ENCODE measurements around the gene SUN3.

The SUN3 gene

DNA sequence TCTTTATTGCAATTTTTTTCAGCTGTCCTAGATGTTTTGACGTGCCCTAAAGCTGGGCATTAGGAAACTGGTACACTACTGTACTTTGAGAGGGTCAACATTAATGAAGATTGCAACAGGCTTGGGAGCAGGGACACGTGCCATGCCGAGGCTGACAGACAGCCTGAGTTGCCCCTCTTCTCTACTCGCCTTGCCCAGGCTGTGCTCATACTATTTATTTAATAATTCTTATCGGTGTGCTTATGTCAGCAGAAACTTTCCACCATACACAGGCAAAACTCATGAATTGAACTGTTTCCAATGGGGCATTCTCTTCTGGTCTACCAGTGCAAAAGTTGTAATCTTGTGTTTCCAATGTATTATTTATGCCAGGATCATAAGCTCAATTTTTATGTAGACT, 30.8 kb upstream of the SUN3 start:
- Histone ChIP-seq H3K27me3 (replicated peaks; ENCODE audit: insufficient read depth, low read length) (no peaks in the 10 kb centered on the region), H3K4me1 (ENCODE audit: low read length) (no peaks in the 10 kb centered on the region), H3K9me2 (replicated peaks; ENCODE audit: insufficient read depth, low read length) (no peaks in the 10 kb centered on the region), H4K20me1 (ENCODE audit: insufficient read depth, low read length) (no peaks in the 10 kb centered on the region), H3K79me2 (ENCODE audit: low read length) (no peaks in the 10 kb centered on the region), H3K36me3 (replicated peaks; ENCODE audit: insufficient read depth, low read length) (no peaks in the 10 kb centered on the region), H3K4me2 (ENCODE audit: low read depth, low read length) (no peak overlapping the region), H3K4me3 (ENCODE audit: low read length) (no peak overlapping the region), H3K9me3 (replicated peaks; ENCODE audit: insufficient read depth, low read length) (no peaks in the 10 kb centered on the region), H2AFZ (ENCODE audit: low read length) (no peak overlapping the region), H3K27ac (ENCODE audit: low read length) (no peak overlapping the region), H3K9ac (ENCODE audit: low read length) (no peak overlapping the region), H3F3A (ENCODE audit: insufficient read depth, low read length) (no peaks in the 10 kb centered on the region)
- TF ChIP-seq EZH2 (optimal IDR thresholded peaks at IDR 0.05; ENCODE audit: low read depth, low read length) (no peak), EZH2phosphoT487 (IDR thresholded peaks at IDR 0.05; ENCODE audit: low read length) (no peak)
- TF ChIP-seq, protein P1, sequence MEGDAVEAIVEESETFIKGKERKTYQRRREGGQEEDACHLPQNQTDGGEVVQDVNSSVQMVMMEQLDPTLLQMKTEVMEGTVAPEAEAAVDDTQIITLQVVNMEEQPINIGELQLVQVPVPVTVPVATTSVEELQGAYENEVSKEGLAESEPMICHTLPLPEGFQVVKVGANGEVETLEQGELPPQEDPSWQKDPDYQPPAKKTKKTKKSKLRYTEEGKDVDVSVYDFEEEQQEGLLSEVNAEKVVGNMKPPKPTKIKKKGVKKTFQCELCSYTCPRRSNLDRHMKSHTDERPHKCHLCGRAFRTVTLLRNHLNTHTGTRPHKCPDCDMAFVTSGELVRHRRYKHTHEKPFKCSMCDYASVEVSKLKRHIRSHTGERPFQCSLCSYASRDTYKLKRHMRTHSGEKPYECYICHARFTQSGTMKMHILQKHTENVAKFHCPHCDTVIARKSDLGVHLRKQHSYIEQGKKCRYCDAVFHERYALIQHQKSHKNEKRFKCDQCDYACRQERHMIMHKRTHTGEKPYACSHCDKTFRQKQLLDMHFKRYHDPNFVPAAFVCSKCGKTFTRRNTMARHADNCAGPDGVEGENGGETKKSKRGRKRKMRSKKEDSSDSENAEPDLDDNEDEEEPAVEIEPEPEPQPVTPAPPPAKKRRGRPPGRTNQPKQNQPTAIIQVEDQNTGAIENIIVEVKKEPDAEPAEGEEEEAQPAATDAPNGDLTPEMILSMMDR (IDR thresholded peaks at IDR 0.05; ENCODE audit: low read length): no peak
- no peak for DNase-seq

DNA sequence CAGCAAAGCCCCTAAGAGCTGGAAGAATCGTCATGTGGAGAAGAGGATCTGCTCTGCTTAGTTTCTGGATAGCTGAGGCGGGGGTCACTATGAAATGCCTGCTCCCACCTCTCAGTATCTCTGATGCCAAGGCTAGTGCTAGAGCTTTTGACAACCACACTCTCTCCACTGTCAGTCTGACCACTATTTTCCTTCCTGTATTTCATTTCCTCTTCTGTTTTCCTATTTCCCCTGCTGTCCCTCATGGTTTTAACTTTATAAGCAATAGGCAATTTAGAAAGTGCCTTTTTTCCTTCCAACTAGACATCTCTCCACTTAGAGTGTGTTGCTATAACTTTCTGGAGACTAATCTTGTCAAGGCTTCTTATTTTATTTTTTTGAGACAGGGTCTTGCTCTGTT, 30.1 kb upstream of the SUN3 start:
- H3K36me3 ChIP-seq (replicated peaks; ENCODE audit: insufficient read depth, low read length): no peaks in the 10 kb centered on the region
- no peak overlapping the region for H3K4me2 ChIP-seq (ENCODE audit: low read depth, low read length)
- no peaks in the 10 kb centered on the region for H4K20me1 ChIP-seq (ENCODE audit: insufficient read depth, low read length)
- no peaks in the 10 kb centered on the region for H3K4me1 ChIP-seq (ENCODE audit: low read length)
- H2AFZ ChIP-seq (ENCODE audit: low read length): no peak overlapping the region
- no peaks in the 10 kb centered on the region for H3K27me3 ChIP-seq (replicated peaks; ENCODE audit: insufficient read depth, low read length)
- TF ChIP-seq, protein P1 (IDR thresholded peaks at IDR 0.05; ENCODE audit: low read length): no peak
- no peak for TF ChIP-seq EZH2phosphoT487 (IDR thresholded peaks at IDR 0.05; ENCODE audit: low read length)
- TF ChIP-seq EZH2 (optimal IDR thresholded peaks at IDR 0.05; ENCODE audit: low read depth, low read length): no peak
- no peak for DNase-seq
- H3K9me3 ChIP-seq (replicated peaks; ENCODE audit: insufficient read depth, low read length): no peaks in the 10 kb centered on the region
- H3K27ac ChIP-seq (ENCODE audit: low read length): no peak overlapping the region
- no peaks in the 10 kb centered on the region for H3F3A ChIP-seq (ENCODE audit: insufficient read depth, low read length)
- H3K9me2 ChIP-seq (replicated peaks; ENCODE audit: insufficient read depth, low read length): no peaks in the 10 kb centered on the region
- no peak overlapping the region for H3K4me3 ChIP-seq (ENCODE audit: low read length)
- H3K9ac ChIP-seq (ENCODE audit: low read length): no peak overlapping the region
- no peaks in the 10 kb centered on the region for H3K79me2 ChIP-seq (ENCODE audit: low read length)

DNA sequence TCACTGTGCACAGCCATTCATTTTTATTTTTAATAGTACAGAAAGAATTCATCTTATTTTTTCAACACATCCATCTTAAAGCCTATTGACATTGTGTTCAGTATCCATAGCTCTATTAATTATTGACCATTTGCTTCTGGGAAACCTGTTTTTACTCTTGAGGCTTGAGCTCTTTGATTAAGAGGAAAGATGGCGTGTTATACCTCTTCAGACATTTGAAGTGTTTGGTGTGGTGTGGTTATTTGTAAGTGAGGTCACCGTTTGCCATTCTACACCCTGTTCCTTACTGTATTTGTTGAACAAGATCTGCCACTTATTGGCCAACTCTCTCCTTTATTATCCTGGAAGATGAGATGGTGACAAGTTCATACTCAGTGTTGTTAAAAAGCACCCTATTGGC, 24.8 kb upstream of the SUN3 start:
- Histone ChIP-seq H3K4me1 (ENCODE audit: low read length) (no peaks in the 10 kb centered on the region), H3K27me3 (replicated peaks; ENCODE audit: insufficient read depth, low read length) (no peaks in the 10 kb centered on the region), H3K4me3 (ENCODE audit: low read length) (no peak overlapping the region), H3K9ac (ENCODE audit: low read length) (no peak overlapping the region), H3K79me2 (ENCODE audit: low read length) (no peaks in the 10 kb centered on the region), H3K9me3 (replicated peaks; ENCODE audit: insufficient read depth, low read length) (no peaks in the 10 kb centered on the region), H2AFZ (ENCODE audit: low read length) (no peak overlapping the region), H3K4me2 (ENCODE audit: low read depth, low read length) (no peak overlapping the region), H3K36me3 (replicated peaks; ENCODE audit: insufficient read depth, low read length) (no peaks in the 10 kb centered on the region), H3F3A (ENCODE audit: insufficient read depth, low read length) (no peaks in the 10 kb centered on the region), H3K9me2 (replicated peaks; ENCODE audit: insufficient read depth, low read length) (no peaks in the 10 kb centered on the region), H4K20me1 (ENCODE audit: insufficient read depth, low read length) (no peaks in the 10 kb centered on the region), H3K27ac (ENCODE audit: low read length) (no peak overlapping the region)
- no peak for DNase-seq
- TF ChIP-seq EZH2phosphoT487 (IDR thresholded peaks at IDR 0.05; ENCODE audit: low read length): no peak
- TF ChIP-seq, protein P1 (IDR thresholded peaks at IDR 0.05; ENCODE audit: low read length): no peak
- TF ChIP-seq EZH2 (optimal IDR thresholded peaks at IDR 0.05; ENCODE audit: low read depth, low read length): no peak

All from MM.1S (cell line).